GM18951 (cell line): ENCODE results near the gene DAPP1.

Experiments
- POLR2A ChIP-seq: IDR thresholded peaks from 4 replicates; pipeline ENCODE4 v1.6.1; 2011; ENCODE audit warnings: mild to moderate bottlenecking; ENCODE audit not compliant: insufficient read length, insufficient read depth; ENCODE audit errors: extremely low read depth
- in situ Hi-C: fragments of 300-500 bp; cut with MboI; formaldehyde crosslinking; loops from one replicate; pipeline ENCODE4 v1.12.0; 2022; ENCODE audit warnings: low sequenced_read_pairs, mixed read lengths, inconsistent platforms; ENCODE audit not compliant: unreplicated experiment

The DAPP1 gene

GRCh38 chr4:99853190-99853589 lies 36.6 kb downstream of the DAPP1 start:
- in situ Hi-C loops, result no loop called here
- TF ChIP-seq POLR2A, result no peak

GRCh38 chr4:99853999-99854398 lies 37.4 kb downstream of the DAPP1 start:
- TF ChIP-seq POLR2A, result no peak
- in situ Hi-C loops, result no loop called here

GRCh38 chr4:99855678-99856077 lies 39.1 kb downstream of the DAPP1 start:
- no peak for TF ChIP-seq POLR2A
- in situ Hi-C loops, result no loop called here

GRCh38 chr4:99856166-99856565 lies 39.5 kb downstream of the DAPP1 start:
- in situ Hi-C loops, result no loop called here

GRCh38 chr4:99857307-99857706 lies 40.7 kb downstream of the DAPP1 start:
- in situ Hi-C loops, result no loop called here
- no peak for TF ChIP-seq POLR2A

More at GRCh38 chr4:99856166-99856565, 39.5 kb downstream of the DAPP1 start:
- TF ChIP-seq POLR2A, result no peak

- in situ Hi-C loops, result no loop called here
- TF ChIP-seq POLR2A, result no peak
Observed at GRCh38 chr4:99859618-99860017, 43.0 kb downstream of the DAPP1 start.

- in situ Hi-C loops, result no loop called here
- TF ChIP-seq POLR2A, result no peak
Observed at GRCh38 chr4:99860521-99860920, 43.9 kb downstream of the DAPP1 start.

GRCh38 chr4:99861120-99861905 lies 44.7 kb downstream of the DAPP1 start:
- no peak for TF ChIP-seq POLR2A
- in situ Hi-C loops, result no loop called here

GRCh38 chr4:99863804-99864203 lies 47.2 kb downstream of the DAPP1 start:
- in situ Hi-C loops, result no loop called here
- no peak for TF ChIP-seq POLR2A

GRCh38 chr4:99868126-99868596 lies 51.5 kb downstream of the DAPP1 start:
- TF ChIP-seq POLR2A, result no peak
- in situ Hi-C loops, result no loop called here

- no peak for TF ChIP-seq POLR2A
- in situ Hi-C loops, result no loop called here
Observed at GRCh38 chr4:99872570-99872969, 55.9 kb downstream of the DAPP1 start.

- in situ Hi-C loops, result loop anchor here (5.0 kb wide), 1 partner anchor 63 kb away; no protein-coding TSS in a partner anchor
- TF ChIP-seq POLR2A, result no peak
Observed at GRCh38 chr4:99875071-99875470, 58.4 kb downstream of the DAPP1 start.

GRCh38 chr4:99876946-99877345 lies 60.3 kb downstream of the DAPP1 start:
- TF ChIP-seq POLR2A, result no peak
- in situ Hi-C loops, result loop anchor here (5.0 kb wide), 1 partner anchor 65 kb away; no protein-coding TSS in a partner anchor

- in situ Hi-C loops, result loop anchor here (5.0 kb wide), 1 partner anchor 66 kb away; no protein-coding TSS in a partner anchor
Observed at GRCh38 chr4:99878604-99879003, 62.0 kb downstream of the DAPP1 start.

More at GRCh38 chr4:99878604-99879003, 62.0 kb downstream of the DAPP1 start:
- TF ChIP-seq POLR2A, result no peak
